Neuronal stem cell (in vitro differentiated cells): ENCODE results near the gene MAP7D1.

Experiments
- DNase-seq: peaks from one replicate; pipeline ENCODE4 v3.0.0-alpha.2; 2013; ENCODE audit warnings: low spot score
- H2AFZ ChIP-seq: one replicate; pipeline ENCODE4 v1.6.1; 2013; ENCODE audit warnings: mild to moderate bottlenecking, low read length, inconsistent platforms
- H2AK5ac ChIP-seq: 2 replicates; pipeline ENCODE4 v1.6.1; 2013; ENCODE audit warnings: low read depth, mild to moderate bottlenecking, inconsistent platforms, low read length, moderate library complexity, mixed read lengths
- H2BK120ac ChIP-seq: 2 replicates; pipeline ENCODE4 v1.6.1; 2013; ENCODE audit warnings: low read depth, mild to moderate bottlenecking, inconsistent platforms, low read length, moderate library complexity, mixed read lengths
- H2BK12ac ChIP-seq: one replicate; pipeline ENCODE4 v1.6.1; 2013; ENCODE audit warnings: low read length, inconsistent platforms
- H2BK15ac ChIP-seq: 2 replicates; pipeline ENCODE4 v1.6.1; 2013; ENCODE audit warnings: mild to moderate bottlenecking, low read length, inconsistent platforms, mixed read lengths
- H2BK5ac ChIP-seq: one replicate; pipeline ENCODE4 v1.6.1; 2013; ENCODE audit warnings: inconsistent platforms, mild to moderate bottlenecking, low read length, moderate library complexity
- H3K14ac ChIP-seq: one replicate; pipeline ENCODE4 v1.6.1; 2013; ENCODE audit warnings: low read length, inconsistent platforms
- H3K18ac ChIP-seq: 2 replicates; pipeline ENCODE4 v1.6.1; 2013; ENCODE audit warnings: low read length, inconsistent platforms
- H3K23ac ChIP-seq: 2 replicates; pipeline ENCODE4 v1.6.1; 2013; ENCODE audit warnings: low read depth, mild to moderate bottlenecking, mixed read lengths, low read length, inconsistent platforms; ENCODE audit not compliant: poor library complexity
- H3K27ac ChIP-seq: replicated peaks from 3 replicates; pipeline ENCODE4 v1.5.1; 2013; ENCODE audit warnings: low read length, inconsistent platforms
- H3K27me3 ChIP-seq, 3 experiments: 2 replicates each; pipeline ENCODE4 v1.6.1; 2013; ENCODE audit warnings: low read length in 3 of 3, mild to moderate bottlenecking in 2 of 3, inconsistent platforms in 1 of 3, low read depth in 1 of 3, mixed read lengths in 1 of 3, moderate library complexity in 1 of 3; ENCODE audit not compliant: control insufficient read depth in 3 of 3, insufficient read depth in 3 of 3
- H3K36me3 ChIP-seq, 2 donors: replicated peaks in 1 of 2; 2 replicates each; pipeline ENCODE4 v1.6.1; 2013; ENCODE audit warnings: low read length in 2 of 2; ENCODE audit not compliant: control insufficient read depth in 2 of 2, insufficient read depth in 2 of 2
- H3K4ac ChIP-seq: 2 replicates; pipeline ENCODE4 v1.6.1; 2013; ENCODE audit warnings: inconsistent platforms, mild to moderate bottlenecking, low read length, moderate library complexity
- H3K4me1 ChIP-seq, 2 donors: 1 replicate in 1 of 2; 2 replicates in 1 of 2; pipeline ENCODE4 v1.6.1; 2013; ENCODE audit warnings: low read length in 2 of 2, low read depth in 1 of 2; ENCODE audit not compliant: control insufficient read depth in 2 of 2, insufficient read depth in 1 of 2
- H3K4me2 ChIP-seq: one replicate; pipeline ENCODE4 v1.6.1; 2013; ENCODE audit warnings: mild to moderate bottlenecking, low read length, inconsistent platforms; ENCODE audit not compliant: insufficient read depth, poor library complexity, severe bottlenecking
- H3K4me3 ChIP-seq, 2 donors: 2 replicates each; pipeline ENCODE4 v1.5.1; 2013; ENCODE audit warnings: low read length in 2 of 2, mild to moderate bottlenecking in 2 of 2, inconsistent platforms in 1 of 2, moderate library complexity in 1 of 2
- H3K79me1 ChIP-seq: one replicate; pipeline ENCODE4 v1.6.1; 2013; ENCODE audit warnings: low read depth, mild to moderate bottlenecking, inconsistent platforms, low read length, moderate library complexity
- H3K9ac ChIP-seq: one replicate; pipeline ENCODE4 v1.6.1; 2013; ENCODE audit warnings: mild to moderate bottlenecking, low read depth, low read length, inconsistent platforms; ENCODE audit not compliant: poor library complexity
- H3K9me3 ChIP-seq, 2 donors: replicated peaks in 1 of 2; 2 replicates each; pipeline versions ENCODE3 to v1.6.1; 2013; ENCODE audit warnings: low read length in 2 of 2, mild to moderate bottlenecking in 2 of 2, inconsistent platforms in 1 of 2, low read depth in 1 of 2, mixed read lengths in 1 of 2, moderate library complexity in 1 of 2; ENCODE audit not compliant: control insufficient read depth in 2 of 2, insufficient read depth in 1 of 2
- H4K8ac ChIP-seq: one replicate; pipeline ENCODE4 v1.6.1; 2013; ENCODE audit warnings: low read depth, mild to moderate bottlenecking, inconsistent platforms, low read length, moderate library complexity
- H4K91ac ChIP-seq: one replicate; pipeline ENCODE4 v1.6.1; 2013; ENCODE audit warnings: low read length, low read depth, mild to moderate bottlenecking, inconsistent platforms; ENCODE audit not compliant: poor library complexity
- WGBS, 2 donors: extraction: QIAGEN DNeasy Blood & Tissue Kit; methylation state at CpG; one replicate each; pipeline ENCODE4 v1.1.7; 2013; ENCODE audit warnings: missing lambda C conversion rate in 2 of 2, mixed read lengths in 1 of 2; ENCODE audit not compliant: insufficient read length in 2 of 2, insufficient replicate concordance in 1 of 2; ENCODE audit errors: extremely low coverage in 2 of 2; 5-methylcytosine and 5-hydroxymethylcytosine counted together

MAP7D1 gene

GRCh38 chr1:36149237-36149972 is 6.6 kb upstream of the MAP7D1 start, which contains the start of gene TRAPPC3:
Gene TRAPPC3 (minus strand): TSS chr1:36149486. CDS start chr1:36149378, 108 bp downstream.
- DNase-seq = peak; percentile 100
- no CpG with 5 or more reads among the region's 62 CpGs for WGBS, 2 donors
- no peak within 1 kb of the TSS for H4K91ac ChIP-seq
- peak within 1 kb of the TSS; percentile 85 for H2AFZ ChIP-seq
- peak within 1 kb of the TSS; percentile 79 to 81 for H3K4me3 ChIP-seq
- peak within 1 kb of the TSS; percentile 92 for H3K18ac ChIP-seq
- peak within 1 kb of the TSS; percentile 83 for H3K9ac ChIP-seq
- peak within 1 kb of the TSS; percentile 26 for H2BK12ac ChIP-seq
- H3K14ac ChIP-seq = no peak within 1 kb of the TSS
- peak within 1 kb of the TSS; percentile 83 for H3K23ac ChIP-seq
- no peak within 1 kb of the TSS for H2BK120ac ChIP-seq
- H2BK5ac ChIP-seq = no peak within 1 kb of the TSS
- H3K79me1 ChIP-seq = no peaks in the 10 kb centered on the region
- H3K4ac ChIP-seq = no peak within 1 kb of the TSS
- peak within 1 kb of the TSS; percentile 60 for H3K4me2 ChIP-seq
- no peak within 1 kb of the TSS for H4K8ac ChIP-seq
- peaks cover 2 to 8% of the 10 kb centered on the region in 2 donors for H3K9me3 ChIP-seq
- H3K27me3 ChIP-seq = no peaks in the 10 kb centered on the region
- no peak within 1 kb of the TSS for H2AK5ac ChIP-seq
- peaks cover 0 to 6% of the 10 kb centered on the region in 2 donors for H3K36me3 ChIP-seq
- H2BK15ac ChIP-seq = peak within 1 kb of the TSS; percentile 1
- peaks cover 26 to 28% of the 10 kb centered on the region in 2 donors for H3K4me1 ChIP-seq
- H3K27ac ChIP-seq = peak within 1 kb of the TSS; percentile 79

- no peak overlapping the region for H3K18ac ChIP-seq
- H3K4ac ChIP-seq = no peak overlapping the region
- H2AK5ac ChIP-seq = no peak overlapping the region
- DNase-seq = no peak
- H3K27ac ChIP-seq = no peak overlapping the region
- no peak overlapping the region for H3K23ac ChIP-seq
- no peak overlapping the region for H4K91ac ChIP-seq
- peaks cover 2 to 8% of the 10 kb centered on the region in 2 donors for H3K9me3 ChIP-seq
- H2AFZ ChIP-seq = peak overlapping the region; percentile 83
- no peak overlapping the region for H3K14ac ChIP-seq
- H3K9ac ChIP-seq = no peak overlapping the region
- H2BK15ac ChIP-seq = no peak overlapping the region
- peak overlapping the region in 1 of 2 donors; percentile 23 for H3K4me3 ChIP-seq
- no peak overlapping the region for H2BK5ac ChIP-seq
- H2BK120ac ChIP-seq = no peak overlapping the region
- H3K79me1 ChIP-seq = no peaks in the 10 kb centered on the region
- H2BK12ac ChIP-seq = no peak overlapping the region
- no peak overlapping the region for H4K8ac ChIP-seq
- H3K4me1 ChIP-seq = peaks cover 31% of the 10 kb centered on the region in 2 donors
- WGBS, 2 donors = no CpG with 5 or more reads among the region's 6 CpGs
- H3K27me3 ChIP-seq = no peaks in the 10 kb centered on the region
- peaks cover 0 to 6% of the 10 kb centered on the region in 2 donors for H3K36me3 ChIP-seq
- H3K4me2 ChIP-seq = no peak overlapping the region
Measured at GRCh38 chr1:36149973-36150295, 6.0 kb upstream of the MAP7D1 start.

GRCh38 chr1:36150296-36151133 is 5.4 kb upstream of the MAP7D1 start:
- Histone ChIP-seq H3K14ac (no peak overlapping the region), H2BK12ac (no peak overlapping the region), H3K36me3 (peaks cover 0 to 6% of the 10 kb centered on the region in 2 donors), H3K79me1 (no peaks in the 10 kb centered on the region), H2BK120ac (no peak overlapping the region), H3K4me1 (peaks cover 31% of the 10 kb centered on the region in 2 donors), H4K8ac (no peak overlapping the region), H3K9me3 (peaks cover 0 to 8% of the 10 kb centered on the region in 2 donors), H3K23ac (no peak overlapping the region), H2AFZ (peak overlapping the region; percentile 83), H4K91ac (no peak overlapping the region), H3K4me2 (peak overlapping the region; percentile 51), H3K27me3 (no peaks in the 10 kb centered on the region), H3K27ac (no peak overlapping the region), H3K18ac (peak overlapping the region; percentile 78), H3K4me3 (peak overlapping the region in 1 of 2 donors; percentile 23), H2AK5ac (peak overlapping the region; percentile 22), H3K9ac (no peak overlapping the region), H2BK15ac (peak overlapping the region; percentile 1), H3K4ac (no peak overlapping the region), H2BK5ac (no peak overlapping the region)
- WGBS, 2 donors = no CpG with 5 or more reads among the region's 12 CpGs
- peak; percentile 80 for DNase-seq
